ENCODE measurements around the gene SLC9A9.
"Not testable (repeated sequence)": the region's sequence is repeated elsewhere in the genome, so short reads cannot be mapped to it uniquely, and the experiment has no call there.

SLC9A9 gene

DNA sequence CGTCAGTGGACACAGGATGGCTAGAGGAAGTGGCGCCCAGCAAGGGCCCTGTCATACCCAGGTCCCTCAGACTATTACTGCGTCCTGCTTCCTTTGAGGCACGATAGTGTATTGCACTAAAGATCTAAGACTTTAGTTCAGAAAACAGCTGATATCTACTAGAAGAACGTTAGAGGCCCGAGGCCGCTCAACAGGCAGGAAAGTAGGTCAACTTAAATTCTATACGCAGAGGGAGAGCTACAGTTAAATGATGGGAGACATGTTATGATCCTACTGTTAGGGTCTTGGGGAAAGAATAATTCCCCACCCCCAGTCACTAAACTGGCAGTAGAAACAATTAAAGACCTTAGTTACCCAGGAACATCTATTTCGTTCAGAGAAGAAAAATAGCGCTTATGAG is 410.9 kb downstream of the SLC9A9 start:
- no peak for DNase-seq

DNA sequence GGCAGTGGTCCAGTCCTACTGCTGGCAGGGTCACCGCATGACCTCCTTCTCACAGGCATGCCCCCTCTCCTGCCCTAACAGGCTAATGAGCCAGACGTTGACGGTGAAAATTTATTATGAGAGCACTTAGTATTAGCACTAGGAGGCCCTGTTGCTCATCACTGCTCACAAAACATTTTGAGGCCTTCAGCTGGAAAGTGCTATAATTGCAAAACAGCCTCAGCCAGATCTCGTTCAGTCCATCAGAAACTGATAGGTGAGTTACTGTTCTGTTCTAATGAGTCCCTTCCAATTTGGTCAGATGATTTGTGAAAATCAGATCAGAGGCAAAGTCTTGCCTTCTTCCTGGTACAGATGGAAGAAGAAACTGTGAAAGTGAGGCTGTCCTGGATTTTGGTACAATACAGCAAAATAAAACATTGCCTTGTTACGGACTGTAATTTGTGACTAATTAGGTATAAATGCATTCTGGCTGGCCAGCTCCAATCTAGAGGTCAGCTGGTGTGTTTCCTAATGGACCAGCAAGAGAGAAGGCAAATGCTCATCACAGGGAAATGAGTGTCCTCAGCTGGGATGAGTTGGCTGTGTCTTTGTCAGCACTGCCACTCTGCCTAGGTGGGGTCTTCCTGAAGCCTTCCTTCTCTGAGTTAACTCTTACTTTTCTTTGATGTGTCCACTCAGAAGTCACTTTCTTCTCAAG is 411.9 kb downstream of the SLC9A9 start:
- no peak for DNase-seq

DNA sequence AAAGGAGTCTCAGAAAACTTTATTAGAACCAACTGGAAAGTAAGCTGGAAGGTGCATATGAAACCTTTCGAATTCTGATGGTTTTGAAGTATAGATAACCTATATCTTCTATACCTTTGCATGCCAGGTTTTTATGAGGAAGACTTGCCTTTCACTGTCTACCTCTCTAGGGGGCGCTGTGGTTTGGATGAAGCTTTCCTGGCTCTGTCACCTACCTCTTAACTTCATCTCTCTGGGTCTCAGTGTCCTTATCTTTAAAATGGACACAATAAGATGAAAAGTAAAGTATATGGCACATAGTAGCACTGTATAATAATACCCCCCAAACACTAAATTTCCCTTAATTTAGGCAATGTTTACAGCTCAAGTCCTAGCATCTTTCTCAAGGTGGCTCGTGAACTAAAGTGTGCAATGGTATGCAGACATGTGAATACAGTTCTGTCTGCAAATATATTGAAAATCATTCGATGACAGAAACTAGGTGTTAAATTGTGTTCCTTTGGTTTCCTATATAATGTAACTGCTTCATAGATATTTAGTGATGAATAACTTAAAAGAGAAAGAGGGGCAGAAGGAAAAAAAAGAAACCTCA is 414.4 kb downstream of the SLC9A9 start:
- peak; percentile 6 for DNase-seq

DNA sequence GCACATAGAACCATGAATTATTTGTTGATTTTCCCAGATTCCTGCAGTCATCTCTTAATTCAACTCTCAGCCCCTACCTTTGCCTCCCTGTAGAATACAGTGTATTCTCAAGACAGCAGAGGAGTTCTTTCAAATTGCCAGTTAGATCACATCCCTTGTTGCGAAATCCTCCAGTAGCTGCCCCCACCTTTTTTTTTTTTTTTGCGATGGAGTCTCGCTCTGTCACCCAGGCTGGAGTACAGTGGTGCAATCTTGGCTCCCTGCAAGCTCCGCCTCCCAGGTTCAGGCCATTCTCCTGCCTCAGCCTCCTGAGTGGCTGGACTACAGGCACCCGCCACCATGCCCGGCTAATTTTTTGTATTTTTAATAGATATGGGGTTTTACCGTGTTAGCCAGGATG is 417.0 kb downstream of the SLC9A9 start:
- not testable (repeated sequence) for DNase-seq

DNA sequence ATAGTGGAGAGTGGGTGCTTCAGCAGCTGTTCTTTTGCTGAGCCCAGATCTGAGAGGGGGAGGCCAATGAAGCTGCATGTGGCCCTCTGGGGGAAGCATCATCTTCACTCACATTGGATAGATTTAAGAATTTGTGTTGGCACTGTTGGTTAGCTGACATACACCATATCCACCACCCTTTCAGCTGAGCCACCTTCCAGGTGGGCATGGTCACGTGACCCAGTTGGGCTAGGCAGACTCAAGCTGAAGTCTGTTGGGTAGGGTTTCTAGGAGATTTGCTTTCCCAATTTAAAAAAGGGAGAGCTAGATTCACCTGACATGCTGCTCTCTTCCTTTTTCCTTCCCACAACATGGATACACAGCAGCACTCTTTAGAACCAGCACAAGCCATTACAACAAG is 417.7 kb downstream of the SLC9A9 start:
- no peak for DNase-seq

DNA sequence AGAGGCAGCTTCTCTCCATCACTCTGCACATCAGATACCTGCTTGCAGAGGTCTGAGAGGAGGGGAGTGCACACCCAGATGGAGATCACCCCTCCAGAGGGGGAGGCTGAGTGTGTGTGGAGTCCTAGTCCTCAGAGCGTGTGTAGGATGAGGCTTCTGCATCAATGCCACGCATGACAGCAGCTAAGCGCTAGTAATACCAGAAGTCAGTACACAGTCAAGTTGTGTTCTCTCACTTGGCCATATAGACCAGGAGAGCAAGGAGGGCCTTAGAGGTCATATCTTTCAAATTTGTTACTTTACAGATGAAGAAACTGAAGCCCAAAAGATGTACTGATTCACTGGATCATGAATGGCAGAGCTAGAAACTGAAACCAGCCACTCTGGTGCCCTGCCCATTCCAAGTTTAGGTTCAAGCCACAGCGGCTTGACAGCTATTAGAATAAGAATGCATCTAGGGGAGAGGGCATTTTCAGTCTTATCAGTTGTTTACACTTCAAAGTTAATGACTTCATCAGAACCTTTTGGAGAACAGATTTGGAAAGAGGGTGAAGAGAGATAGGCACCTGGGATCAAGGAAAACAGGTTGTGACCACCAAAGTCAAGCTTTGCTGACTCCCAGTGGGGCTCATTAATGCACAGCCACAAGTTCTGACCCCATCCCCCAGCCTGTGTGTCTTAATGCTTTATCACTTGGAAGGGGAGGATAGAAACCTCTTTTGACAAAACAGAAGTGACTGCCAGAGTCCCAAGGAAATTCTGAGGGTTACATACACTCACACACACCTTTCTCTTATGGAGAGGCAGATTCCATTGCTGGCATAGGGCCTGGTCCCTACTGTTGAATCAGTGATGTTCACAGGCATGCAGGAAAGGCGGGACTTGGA is 418.4 kb downstream of the SLC9A9 start:
- DNase-seq, result no peak

DNA sequence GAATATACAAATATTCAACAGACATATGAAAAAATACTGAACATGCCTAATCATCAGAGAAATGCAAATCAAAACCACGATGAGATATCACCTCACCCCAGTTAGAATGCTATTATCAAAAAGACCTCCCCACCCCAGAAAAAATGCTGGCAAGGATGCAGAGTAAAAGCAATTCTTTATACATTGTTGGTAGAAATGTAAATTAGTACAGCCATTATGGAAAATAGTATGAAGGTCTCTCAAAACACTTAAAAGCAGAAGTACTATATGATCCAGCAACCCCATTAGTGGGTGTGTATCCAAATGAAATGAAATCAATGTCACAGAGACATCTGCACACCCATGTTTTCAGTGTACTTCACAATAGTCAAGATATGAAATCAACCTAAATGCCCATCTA is 420.0 kb downstream of the SLC9A9 start:
- DNase-seq, result no peak

DNA sequence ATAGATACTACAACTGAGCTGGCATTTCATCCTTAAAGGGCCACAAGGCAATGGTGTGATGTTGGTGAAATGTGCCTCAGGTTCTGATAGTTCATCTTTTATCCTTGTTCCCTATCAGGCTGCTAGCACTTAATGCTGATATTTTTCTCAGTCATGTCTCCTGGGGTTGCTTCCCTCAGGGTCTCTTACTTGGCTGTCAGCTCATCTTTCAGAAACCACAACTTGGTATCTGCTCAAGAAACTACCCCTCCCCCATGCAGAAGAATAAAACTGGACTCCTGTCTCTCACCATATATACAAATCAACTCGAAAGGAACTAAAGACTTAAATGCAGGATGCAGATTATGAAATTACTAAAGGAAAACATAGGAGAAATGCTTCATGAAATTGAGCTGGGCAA is 420.6 kb downstream of the SLC9A9 start:
- no peak for DNase-seq

DNA sequence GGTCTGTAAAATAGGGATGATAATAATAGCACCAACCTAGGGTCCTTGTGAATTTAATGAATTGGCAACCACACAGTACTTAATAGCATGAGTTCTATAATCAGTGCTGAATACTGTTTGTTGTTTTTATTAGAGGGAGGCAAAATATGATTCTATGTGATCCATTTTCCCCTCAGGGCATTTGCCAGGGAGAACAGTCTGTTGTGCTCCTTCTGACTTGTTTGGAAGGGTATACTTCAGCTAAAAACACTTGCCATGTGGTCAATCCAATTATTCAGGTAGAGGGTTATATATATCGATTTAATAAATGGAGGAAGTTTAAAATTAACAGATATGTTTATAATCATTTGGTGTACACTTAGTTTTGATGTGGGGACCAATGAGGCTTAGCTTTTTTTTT is 423.4 kb downstream of the SLC9A9 start:
- DNase-seq, result no peak

DNA sequence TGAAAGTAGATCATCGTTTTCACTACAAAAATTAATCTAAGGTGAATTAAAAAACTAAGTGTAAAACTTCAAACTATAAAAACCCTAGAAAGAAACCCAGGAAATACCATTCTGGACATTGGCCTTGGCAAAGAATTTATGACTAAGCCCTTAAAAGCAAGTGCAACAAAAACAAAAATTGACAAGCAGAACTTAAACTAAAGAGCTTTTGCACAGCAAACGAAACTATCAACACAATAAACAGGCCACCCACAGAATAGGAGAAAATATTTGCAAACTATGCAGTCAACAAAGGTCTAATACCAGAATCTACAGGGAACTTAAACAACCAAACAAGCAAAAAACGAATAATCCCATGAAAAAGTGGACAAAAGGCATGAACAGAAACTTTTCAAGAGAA is 426.7 kb downstream of the SLC9A9 start:
- DNase-seq, result no peak

DNA sequence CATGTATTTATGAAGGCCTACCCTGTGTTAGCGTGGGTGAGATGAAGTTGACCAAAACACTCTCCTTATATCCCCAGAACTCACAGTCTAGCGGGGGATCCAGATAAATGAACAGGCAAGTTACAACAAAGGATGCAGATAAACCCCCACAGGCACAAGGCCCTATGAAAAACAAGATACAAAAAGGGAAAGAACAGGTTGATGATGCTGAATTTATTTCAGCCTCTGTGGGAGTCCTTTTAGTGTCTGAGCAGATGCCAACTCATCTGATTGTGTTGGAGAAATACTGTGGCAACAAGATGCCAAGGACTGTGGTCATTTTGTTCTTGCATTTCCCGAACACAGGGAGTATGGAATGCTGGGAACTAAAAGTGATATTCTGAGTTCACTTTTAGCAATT is 428.7 kb downstream of the SLC9A9 start:
- DNase-seq, result no peak

DNA sequence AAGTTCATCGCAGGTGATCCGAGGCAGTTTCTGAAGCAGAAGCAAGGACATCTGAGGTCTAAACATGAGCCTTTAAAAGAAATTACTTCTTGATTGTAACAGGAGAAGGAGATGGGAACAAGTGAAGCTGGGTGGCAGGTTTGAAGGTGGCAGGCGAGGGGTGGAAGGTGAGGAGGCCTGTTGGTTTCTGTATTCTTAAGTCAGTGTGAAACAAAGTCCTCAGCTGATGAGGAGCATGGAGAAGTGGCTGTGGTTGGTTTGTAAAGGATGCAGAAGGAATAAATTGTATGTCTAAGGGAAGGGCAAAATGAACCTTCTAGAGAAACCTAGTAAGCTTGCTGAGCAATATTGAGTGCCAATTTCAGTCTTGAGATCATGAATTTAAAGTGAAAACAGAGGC is 429.9 kb downstream of the SLC9A9 start:
- DNase-seq, result no peak

DNA sequence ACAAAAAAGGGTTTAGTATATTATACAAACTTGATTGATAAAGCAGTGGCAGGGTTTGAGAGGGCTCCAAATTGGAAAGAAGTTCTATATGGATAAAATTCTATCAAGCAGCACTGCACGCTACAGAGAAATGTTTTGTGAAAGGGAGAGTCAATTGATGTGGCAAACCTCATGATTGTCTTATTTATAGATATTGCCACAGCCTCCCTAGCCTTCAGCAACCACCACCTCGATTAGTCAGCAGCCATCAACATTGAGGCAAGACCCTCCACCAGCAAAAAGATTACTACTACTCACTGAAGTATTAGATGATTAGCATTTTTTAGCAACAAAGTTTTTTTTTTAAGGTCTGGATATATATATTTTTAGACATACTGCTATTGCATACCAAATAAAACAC is 432.0 kb downstream of the SLC9A9 start:
- DNase-seq, result no peak

DNA sequence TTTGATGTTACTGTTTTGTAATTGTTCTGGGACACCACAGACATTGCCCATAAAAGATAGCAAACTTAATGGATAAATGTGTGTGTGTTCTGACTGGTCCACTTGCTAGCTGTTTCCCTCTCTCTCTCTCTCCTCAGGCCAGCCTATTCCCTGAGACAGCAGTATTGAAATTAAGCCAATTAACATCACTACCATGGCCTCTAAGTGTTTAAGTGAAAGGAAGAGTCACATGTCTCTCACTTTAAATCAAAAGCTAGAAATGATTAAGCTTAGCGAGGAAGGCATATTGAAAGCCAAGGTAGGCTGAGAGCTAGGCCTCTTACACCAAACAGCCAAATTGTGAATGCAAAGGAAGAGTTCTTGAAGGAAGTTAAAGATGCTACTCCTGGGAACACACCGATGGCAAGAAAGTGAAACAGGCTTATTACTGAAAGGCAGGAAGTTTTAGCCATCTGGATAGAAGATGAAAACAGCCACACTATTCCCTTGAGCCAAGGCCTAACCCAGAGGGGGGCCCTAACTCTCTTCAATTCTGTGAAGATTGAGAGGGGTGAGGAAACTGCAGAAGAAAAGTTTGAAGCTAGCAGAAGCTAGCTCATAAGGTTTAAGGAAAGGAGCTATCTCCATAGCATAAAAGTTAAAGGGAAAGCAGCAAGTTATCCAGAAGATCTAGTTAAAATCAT is 433.6 kb downstream of the SLC9A9 start:
- no peak for DNase-seq

DNA sequence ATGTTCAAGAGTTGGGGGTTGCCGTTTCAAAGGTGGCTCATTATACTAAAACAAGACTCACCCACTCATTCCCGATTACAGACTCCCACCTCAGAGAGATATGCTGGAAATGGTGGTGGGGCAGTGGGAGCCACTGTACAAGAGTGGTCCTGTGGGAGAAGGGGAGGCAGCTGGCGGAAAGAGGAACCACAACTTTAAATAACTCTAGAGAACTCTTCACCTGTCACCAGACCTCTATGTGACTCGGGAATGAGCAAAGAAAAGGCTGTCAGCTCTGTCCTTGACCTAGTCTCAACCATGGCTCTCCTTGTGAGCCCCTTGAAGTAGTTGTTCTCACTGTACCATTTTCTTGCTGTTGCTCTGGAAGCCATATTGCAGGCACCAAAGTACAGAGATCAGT is 434.9 kb downstream of the SLC9A9 start:
- DNase-seq, result no peak

DNA sequence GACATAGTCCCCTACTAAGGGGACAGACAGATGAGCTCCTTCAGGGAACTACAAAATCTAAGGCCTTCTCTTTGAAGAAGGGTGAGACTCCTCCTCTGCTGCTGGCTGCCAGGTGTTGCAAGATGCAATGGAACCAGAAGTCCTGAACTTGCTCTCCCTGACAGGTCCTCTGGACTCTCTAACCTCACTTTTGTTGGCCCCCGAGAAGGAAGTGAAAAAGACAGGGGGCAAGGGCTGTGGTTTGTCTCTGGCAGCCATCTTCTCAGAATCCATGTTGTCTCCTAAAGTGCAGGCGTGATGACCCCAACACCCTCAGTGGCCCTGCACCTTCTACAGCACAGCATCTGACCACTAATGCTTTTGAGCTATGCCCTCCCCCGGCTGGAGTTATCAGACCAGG is 436.2 kb downstream of the SLC9A9 start:
- DNase-seq, result no peak

DNA sequence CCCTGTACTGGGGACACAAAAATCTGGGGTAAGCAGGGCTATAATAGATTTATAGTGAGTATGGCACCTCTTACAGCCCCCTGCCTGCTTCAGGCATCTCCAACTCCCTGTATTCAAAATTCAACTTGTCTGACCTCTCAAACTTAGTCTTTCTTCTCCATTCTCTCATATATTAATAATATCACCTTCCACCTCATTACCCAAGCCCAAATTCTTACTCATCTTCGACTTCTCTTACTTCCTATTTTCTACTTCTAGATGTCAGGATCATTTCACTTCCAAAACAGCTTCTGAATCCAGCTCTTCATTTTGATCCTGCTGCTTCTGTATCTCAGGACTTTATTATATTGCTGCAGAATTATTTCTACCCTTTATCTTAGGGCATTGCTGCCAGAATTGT is 438.0 kb downstream of the SLC9A9 start:
- no peak for DNase-seq

DNA sequence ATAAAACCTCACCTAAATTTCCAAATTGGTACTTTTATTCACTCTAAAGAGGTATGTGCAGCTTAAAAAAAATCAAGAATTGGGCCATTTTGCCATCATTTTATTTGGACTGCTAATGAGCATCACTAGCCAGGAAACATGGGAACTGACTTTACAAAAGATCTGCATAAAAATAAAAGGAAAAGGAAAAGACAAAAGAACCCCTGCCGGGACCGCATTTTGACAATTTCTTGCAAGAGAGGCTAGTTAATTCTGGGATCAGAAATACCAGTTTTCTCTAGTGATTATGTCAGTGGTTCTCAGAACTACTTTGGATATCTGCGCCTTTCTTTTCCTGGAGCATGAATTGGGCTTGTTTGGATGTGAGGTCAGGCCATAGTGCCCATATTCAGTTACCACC is 439.5 kb downstream of the SLC9A9 start:
- no peak for DNase-seq

DNA sequence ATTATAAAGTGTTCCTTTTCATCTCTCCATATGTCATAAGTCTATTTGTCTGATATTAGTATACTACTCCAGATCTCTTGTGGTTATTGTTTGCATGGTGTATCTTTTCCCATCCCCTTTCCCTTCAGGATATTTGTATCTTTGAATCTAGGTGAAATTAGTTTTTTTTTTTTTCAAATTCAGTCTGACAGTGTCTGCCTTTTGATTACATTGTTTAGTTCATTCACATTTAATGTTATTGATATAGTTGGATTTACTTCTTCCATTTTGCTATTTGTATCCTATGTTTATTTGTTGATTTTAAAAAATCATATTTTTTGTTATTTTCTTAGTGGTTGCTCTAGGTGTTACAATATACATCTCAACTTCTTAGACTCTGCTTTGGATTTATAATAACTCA is 445.7 kb downstream of the SLC9A9 start:
- DNase-seq, result no peak

DNA sequence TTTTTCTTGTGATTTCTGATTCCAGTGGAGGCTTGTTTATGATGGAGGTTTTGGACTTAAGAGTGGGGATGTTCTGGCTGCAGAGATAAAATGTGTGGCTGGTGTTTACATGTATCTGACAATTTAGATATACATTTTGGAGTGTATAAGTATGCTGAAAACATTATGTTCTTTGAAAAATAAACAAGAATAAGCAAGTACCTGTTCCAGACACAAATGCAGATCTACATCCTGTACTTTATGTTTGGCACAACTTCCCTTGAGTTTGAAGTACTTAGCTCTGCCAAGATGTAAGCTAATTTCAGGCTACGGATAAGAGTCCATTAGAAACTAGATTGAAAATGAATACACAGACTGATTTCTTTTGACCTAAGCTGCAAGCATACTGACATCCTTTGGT is 451.5 kb downstream of the SLC9A9 start:
- DNase-seq, result no peak

DNA sequence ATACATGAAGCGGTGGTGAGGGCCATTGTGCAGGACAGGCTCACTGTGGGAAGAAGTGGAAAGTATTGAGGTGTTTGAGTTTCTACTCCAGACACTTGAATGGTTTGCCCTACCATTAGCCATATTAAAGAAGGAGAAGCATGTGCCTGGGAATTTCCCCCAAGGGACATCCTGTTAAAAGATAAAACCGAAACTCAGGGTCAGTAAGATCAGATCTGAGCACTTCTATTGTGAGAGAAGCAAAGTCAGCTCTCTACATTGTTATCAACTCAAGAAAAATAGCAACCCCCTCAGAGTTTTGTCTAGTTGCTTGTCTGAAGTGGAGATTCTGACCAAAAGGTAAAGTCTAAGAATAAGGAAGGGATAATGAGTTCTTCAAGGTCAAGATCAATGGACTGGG is 458.9 kb downstream of the SLC9A9 start:
- no peak for DNase-seq

DNA sequence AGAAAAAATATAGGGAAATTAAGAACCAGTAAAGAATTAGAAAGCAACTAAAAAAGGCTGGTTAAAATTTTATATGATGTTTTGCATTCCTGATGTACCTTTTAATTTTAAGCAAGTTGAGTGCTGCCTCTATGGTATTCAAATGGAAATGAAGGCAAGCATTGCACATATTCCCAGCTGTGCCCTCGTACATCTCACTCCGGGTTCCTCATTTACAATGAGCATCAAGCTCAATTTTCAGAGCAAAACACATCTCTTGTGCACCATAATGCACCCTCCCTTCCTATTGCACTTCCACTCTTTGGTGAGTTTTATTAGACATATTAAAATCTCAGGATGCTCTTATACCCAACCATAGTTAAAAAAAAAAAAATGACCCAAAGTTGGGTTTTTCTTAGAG is 460.8 kb downstream of the SLC9A9 start:
- no peak for DNase-seq

DNA sequence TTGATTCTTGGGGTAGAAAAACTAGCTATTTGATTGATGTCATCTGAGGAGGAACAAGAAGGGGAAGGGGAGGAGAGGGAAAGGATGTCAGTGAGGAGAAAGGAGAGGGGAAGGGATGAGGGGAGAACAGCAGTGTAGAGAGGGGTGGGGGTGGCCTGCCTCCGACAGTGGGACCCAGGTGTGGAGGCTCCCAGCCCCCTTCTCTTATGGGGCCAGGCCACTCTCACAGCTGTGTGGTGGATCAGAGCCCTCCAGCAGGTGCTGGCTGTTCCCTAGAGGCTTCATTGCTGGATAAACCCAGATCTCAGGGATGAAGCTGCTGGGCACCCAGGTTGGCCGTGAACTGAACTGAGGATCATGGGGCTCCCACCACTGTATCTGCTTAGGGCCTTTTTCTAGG is 464.2 kb downstream of the SLC9A9 start:
- no peak for DNase-seq

DNA sequence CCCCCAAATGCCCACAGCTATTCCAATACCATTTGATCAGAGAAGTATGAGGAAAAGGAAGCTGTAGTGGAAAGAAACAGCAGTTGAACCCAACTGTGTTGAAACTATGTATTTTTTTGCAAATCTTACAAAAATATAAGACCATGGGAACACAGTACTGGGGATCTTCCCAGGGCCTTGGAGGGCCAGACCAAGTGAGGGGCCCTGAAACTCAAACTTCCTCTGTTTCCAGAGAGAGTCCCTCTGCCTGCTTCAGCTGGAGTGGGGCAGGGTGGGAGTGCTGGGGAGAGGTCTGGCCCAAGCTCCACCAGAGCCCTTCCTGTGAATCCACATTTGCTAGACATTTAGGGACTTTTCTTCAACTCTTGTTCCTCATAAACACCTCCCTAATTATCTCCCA is 464.8 kb downstream of the SLC9A9 start:
- DNase-seq, result no peak
